Hepatocyte (in vitro differentiated cells): ENCODE results near the gene HSF2BP. TPM values are rescaled to one million over a fixed set of nuclear protein-coding genes. Genes with fewer than 3 reads are reported as not detected.

Experiments used
- DNase-seq: peaks from one replicate; pipeline ENCODE4 v3.0.0-alpha.2; 2016; ENCODE audit warnings: low spot score
- H2AFZ ChIP-seq: fragments of 200-600 bp; sonication (generic); 2 replicates; pipeline ENCODE4 v1.6.0; 2016; ENCODE audit warnings: antibody characterized with exemption, mild to moderate bottlenecking
- H3K27ac ChIP-seq: fragments of 200-600 bp; sonication (generic); 2 replicates; pipeline ENCODE4 v1.5.1; 2016; ENCODE audit warnings: mild to moderate bottlenecking
- H3K27me3 ChIP-seq: fragments of 200-600 bp; sonication (generic); 2 replicates; pipeline ENCODE4 v1.6.1; 2016
- H3K36me3 ChIP-seq: fragments of 200-600 bp; sonication (generic); replicated peaks from 2 replicates; pipeline ENCODE4 v1.5.1; 2016; ENCODE audit warnings: low read depth; ENCODE audit not compliant: insufficient read depth
- H3K4me1 ChIP-seq: fragments of 200-600 bp; sonication (generic); 2 replicates; pipeline ENCODE4 v1.5.1; 2016; ENCODE audit warnings: mild to moderate bottlenecking, moderate library complexity; ENCODE audit not compliant: insufficient read depth
- H3K4me2 ChIP-seq: fragments of 200-600 bp; sonication (generic); 2 replicates; pipeline ENCODE4 v1.6.0; 2016
- H3K4me3 ChIP-seq: fragments of 200-600 bp; sonication (generic); 2 replicates; pipeline ENCODE4 v1.5.1; 2016; ENCODE audit warnings: mild to moderate bottlenecking
- H3K79me2 ChIP-seq: fragments of 200-600 bp; sonication (generic); 2 replicates; pipeline ENCODE4 v1.6.0; 2017; ENCODE audit warnings: mild to moderate bottlenecking
- H3K9me2 ChIP-seq: fragments of 200-600 bp; sonication (generic); replicated peaks from 2 replicates; pipeline ENCODE4 v1.6.0; 2017; ENCODE audit warnings: mild to moderate bottlenecking; ENCODE audit not compliant: insufficient read depth
- H3K9me3 ChIP-seq: fragments of 200-600 bp; sonication (generic); 2 replicates; pipeline ENCODE4 v1.5.1; 2016; ENCODE audit warnings: low read depth, mild to moderate bottlenecking
- H4K20me1 ChIP-seq: fragments of 200-600 bp; sonication (generic); 2 replicates; pipeline ENCODE4 v1.6.0; 2016; ENCODE audit warnings: mild to moderate bottlenecking; ENCODE audit not compliant: insufficient read depth, poor library complexity, severe bottlenecking
- EZH2 ChIP-seq: fragments of 200-600 bp; sonication (generic); IDR thresholded peaks from 2 replicates; pipeline ENCODE4 v1.6.1; 2016; ENCODE audit warnings: antibody characterized with exemption, mild to moderate bottlenecking, borderline replicate concordance
- EZH2phosphoT487 ChIP-seq: fragments of 200-600 bp; sonication (generic); IDR thresholded peaks from one replicate; pipeline ENCODE4 v1.6.1; 2018; ENCODE audit warnings: antibody characterized with exemption, mild to moderate bottlenecking, low read depth, moderate library complexity; ENCODE audit not compliant: unreplicated experiment, severe bottlenecking
- WGBS: methylation state at CpG from one replicate; pipeline ENCODE4 v1.1.6; 2016; ENCODE audit warnings: low lambda C conversion rate; ENCODE audit errors: missing lambda C conversion rate; 5-methylcytosine and 5-hydroxymethylcytosine counted together
- polyA plus RNA-seq: library from polyadenylated mRNA; unstranded; fragments of >200 nt; fragmentation: Nextera tagmentation; extraction: Ambion mirVana; gene quantifications from 2 replicates; pipeline ENCODE4 v1.2.1, GENCODE V29; 2016
- total RNA-seq: library from RNA; depleted of rRNA; stranded (reverse); fragments of >200 nt; gene quantifications from 2 replicates; pipeline ENCODE4 v1.2.3, GENCODE V29; 2014
- TF ChIP-seq, protein P1 (sequence below): fragments of 200-600 bp; sonication (generic); IDR thresholded peaks from 2 replicates; pipeline ENCODE4 v1.5.1; 2016; ENCODE audit warnings: antibody characterized with exemption, mild to moderate bottlenecking; ENCODE audit not compliant: poor library complexity

The HSF2BP gene
- total and polyA plus RNA-seq, 2 experiments from 2014 or later: 1.3 to 1.4 TPM

- DNase-seq: no peak
- Histone ChIP-seq H3K9me3 (no peaks in the 10 kb centered on the region), H2AFZ (no peak overlapping the region), H3K4me1 (peaks cover 33% of the 10 kb centered on the region), H3K79me2 (no peaks in the 10 kb centered on the region), H3K27ac (no peak overlapping the region), H3K36me3 (no peaks in the 10 kb centered on the region), H3K4me3 (no peak overlapping the region), H4K20me1 (no peaks in the 10 kb centered on the region), H3K9me2 (no peaks in the 10 kb centered on the region), H3K4me2 (no peak overlapping the region), H3K27me3 (no peaks in the 10 kb centered on the region)
- 84% methylated on average over 5 of the region's 5 CpGs for WGBS
- TF ChIP-seq EZH2phosphoT487: no peak
- no peak for TF ChIP-seq EZH2
- TF ChIP-seq, protein P1, sequence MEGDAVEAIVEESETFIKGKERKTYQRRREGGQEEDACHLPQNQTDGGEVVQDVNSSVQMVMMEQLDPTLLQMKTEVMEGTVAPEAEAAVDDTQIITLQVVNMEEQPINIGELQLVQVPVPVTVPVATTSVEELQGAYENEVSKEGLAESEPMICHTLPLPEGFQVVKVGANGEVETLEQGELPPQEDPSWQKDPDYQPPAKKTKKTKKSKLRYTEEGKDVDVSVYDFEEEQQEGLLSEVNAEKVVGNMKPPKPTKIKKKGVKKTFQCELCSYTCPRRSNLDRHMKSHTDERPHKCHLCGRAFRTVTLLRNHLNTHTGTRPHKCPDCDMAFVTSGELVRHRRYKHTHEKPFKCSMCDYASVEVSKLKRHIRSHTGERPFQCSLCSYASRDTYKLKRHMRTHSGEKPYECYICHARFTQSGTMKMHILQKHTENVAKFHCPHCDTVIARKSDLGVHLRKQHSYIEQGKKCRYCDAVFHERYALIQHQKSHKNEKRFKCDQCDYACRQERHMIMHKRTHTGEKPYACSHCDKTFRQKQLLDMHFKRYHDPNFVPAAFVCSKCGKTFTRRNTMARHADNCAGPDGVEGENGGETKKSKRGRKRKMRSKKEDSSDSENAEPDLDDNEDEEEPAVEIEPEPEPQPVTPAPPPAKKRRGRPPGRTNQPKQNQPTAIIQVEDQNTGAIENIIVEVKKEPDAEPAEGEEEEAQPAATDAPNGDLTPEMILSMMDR: no peak
Observed at GRCh38 chr21:43614839-43615238, 44.4 kb downstream of the HSF2BP start.

- 89% methylated on average over 8 of the region's 8 CpGs for WGBS
- H3K36me3 ChIP-seq: no peaks in the 10 kb centered on the region
- no peaks in the 10 kb centered on the region for H3K27me3 ChIP-seq
- peaks cover 41% of the 10 kb centered on the region for H3K4me1 ChIP-seq
- no peaks in the 10 kb centered on the region for H3K79me2 ChIP-seq
- TF ChIP-seq EZH2phosphoT487 (no peak), EZH2 (no peak)
- TF ChIP-seq, protein P1: no peak
- no peaks in the 10 kb centered on the region for H3K9me2 ChIP-seq
- H3K4me3 ChIP-seq: no peak overlapping the region
- no peaks in the 10 kb centered on the region for H3K9me3 ChIP-seq
- no peak overlapping the region for H3K27ac ChIP-seq
- H2AFZ ChIP-seq: no peak overlapping the region
- H3K4me2 ChIP-seq: no peak overlapping the region
- H4K20me1 ChIP-seq: no peaks in the 10 kb centered on the region
- DNase-seq: no peak
Observed at GRCh38 chr21:43613755-43614638, 45.3 kb downstream of the HSF2BP start.

- H3K9me2 ChIP-seq: no peaks in the 10 kb centered on the region
- H3K4me3 ChIP-seq: no peak overlapping the region
- peak overlapping the region; percentile 19 for H3K4me2 ChIP-seq
- H3K36me3 ChIP-seq: no peaks in the 10 kb centered on the region
- H3K9me3 ChIP-seq: no peaks in the 10 kb centered on the region
- no peaks in the 10 kb centered on the region for H3K79me2 ChIP-seq
- DNase-seq: peak; percentile 84
- H4K20me1 ChIP-seq: no peaks in the 10 kb centered on the region
- WGBS: 40% methylated on average over 8 of the region's 8 CpGs
- H3K27ac ChIP-seq: peak overlapping the region; percentile 70
- TF ChIP-seq, protein P1: peak; percentile 75
- TF ChIP-seq EZH2: no peak
- H3K27me3 ChIP-seq: no peaks in the 10 kb centered on the region
- peaks cover 39% of the 10 kb centered on the region for H3K4me1 ChIP-seq
- peak overlapping the region; percentile 15 for H2AFZ ChIP-seq
Observed at GRCh38 chr21:43611598-43612369, 47.5 kb downstream of the HSF2BP start.
